Neural progenitor cell (in vitro differentiated cells): ENCODE data around the gene OR4X1. TPM values are rescaled to one million over a fixed set of nuclear protein-coding genes. Genes with fewer than 3 reads are reported as not detected.

Experiments used
- DNase-seq: peaks from one replicate; pipeline ENCODE4 v3.0.0-alpha.2; 2016; ENCODE audit warnings: low spot score
- H2AFZ ChIP-seq: fragments of 200-600 bp; sonication (generic); replicated peaks from 2 replicates; pipeline ENCODE4 v1.6.1; 2016; ENCODE audit warnings: antibody characterized with exemption
- H3F3A ChIP-seq: fragments of 200-600 bp; sonication (generic); 2 replicates; pipeline ENCODE4 v1.6.1; 2016; ENCODE audit warnings: antibody characterized with exemption, low read depth
- H3K27ac ChIP-seq: fragments of 200-600 bp; sonication (generic); 2 replicates; pipeline ENCODE4 v1.5.1; 2016; ENCODE audit warnings: mild to moderate bottlenecking
- H3K27me3 ChIP-seq: fragments of 200-600 bp; sonication (generic); 2 replicates; pipeline ENCODE4 v1.6.1; 2016; ENCODE audit warnings: mild to moderate bottlenecking, moderate library complexity
- H3K36me3 ChIP-seq: fragments of 200-600 bp; sonication (generic); 2 replicates; pipeline ENCODE4 v1.5.1; 2016
- H3K4me1 ChIP-seq: fragments of 200-600 bp; sonication (generic); 2 replicates; pipeline ENCODE4 v1.6.1; 2016; ENCODE audit warnings: mixed run types
- H3K4me2 ChIP-seq: fragments of 200-600 bp; sonication (generic); 2 replicates; pipeline ENCODE4 v1.6.1; 2016
- H3K4me3 ChIP-seq: fragments of 200-600 bp; sonication (generic); 2 replicates; pipeline ENCODE4 v1.5.1; 2016
- H3K79me2 ChIP-seq: fragments of 200-600 bp; sonication (generic); 2 replicates; pipeline ENCODE4 v1.6.1; 2016; ENCODE audit warnings: low read depth
- H3K9ac ChIP-seq: fragments of 200-600 bp; sonication (generic); 2 replicates; pipeline ENCODE4 v1.6.1; 2016
- H3K9me3 ChIP-seq: fragments of 200-600 bp; sonication (generic); 2 replicates; pipeline ENCODE4 v1.5.1; 2016; ENCODE audit warnings: low read depth
- H4K20me1 ChIP-seq: fragments of 200-600 bp; sonication (generic); 2 replicates; pipeline ENCODE4 v1.6.1; 2016; ENCODE audit warnings: low read depth
- H3K27ac Mint-ChIP-seq: 3 replicates; pipeline ENCODE4 v1.8.0; 2021; ENCODE audit warnings: mixed read lengths
- H3K27me3 Mint-ChIP-seq: 2 replicates; pipeline ENCODE4 v1.8.0; 2022; ENCODE audit warnings: low read depth, mild to moderate bottlenecking, inconsistent platforms, moderate library complexity, mixed read lengths; ENCODE audit not compliant: insufficient read depth
- H3K36me3 Mint-ChIP-seq: 3 replicates; pipeline ENCODE4 v1.8.0; 2021; ENCODE audit warnings: mixed read lengths
- H3K4me1 Mint-ChIP-seq: 3 replicates; pipeline ENCODE4 v1.8.0; 2021; ENCODE audit warnings: mixed read lengths
- H3K4me3 Mint-ChIP-seq: 3 replicates; pipeline ENCODE4 v1.8.0; 2021; ENCODE audit warnings: mild to moderate bottlenecking, moderate library complexity, mixed read lengths
- H3K9me3 Mint-ChIP-seq: 3 replicates; pipeline ENCODE4 v1.8.0; 2020; ENCODE audit warnings: mixed read lengths
- CTCF ChIP-seq: fragments of 200-600 bp; sonication (generic); IDR thresholded peaks from 2 replicates; pipeline ENCODE4 v1.5.1; 2017; ENCODE audit warnings: antibody characterized with exemption, mild to moderate bottlenecking
- EZH2 ChIP-seq: fragments of 200-600 bp; sonication (generic); IDR thresholded peaks from 2 replicates; pipeline ENCODE4 v1.6.1; 2017; ENCODE audit warnings: antibody characterized with exemption, mild to moderate bottlenecking, moderate library complexity
- EZH2phosphoT487 ChIP-seq: fragments of 200-600 bp; sonication (generic); IDR thresholded peaks from 2 replicates; pipeline ENCODE4 v1.6.1; 2017; ENCODE audit warnings: antibody characterized with exemption
- total RNA-seq: library from RNA; depleted of rRNA; stranded (reverse); fragments of >200 nt; gene quantifications from 2 replicates; pipeline ENCODE4 v1.2.3, GENCODE V29; 2015; ENCODE audit warnings: low replicate concordance

The OR4X1 gene
- total RNA-seq, 1 donor from 2014 or later, result not detected

GRCh38 chr11:48248902-48249301 is 14.8 kb upstream of the OR4X1 start:
- Mint-ChIP-seq H3K4me3 (no peak overlapping the region), H3K9me3 (peaks cover 2% of the 10 kb centered on the region), H3K27ac (no peak overlapping the region), H3K36me3 (no peaks in the 10 kb centered on the region), H3K27me3 (peaks cover 6% of the 10 kb centered on the region), H3K4me1 (no peaks in the 10 kb centered on the region)
- H4K20me1 ChIP-seq, result no peaks in the 10 kb centered on the region
- no peak overlapping the region for H3K9ac ChIP-seq
- no peaks in the 10 kb centered on the region for H3K4me1 ChIP-seq
- no peak for DNase-seq
- no peaks in the 10 kb centered on the region for H3K36me3 ChIP-seq
- no peak for TF ChIP-seq CTCF
- no peak for TF ChIP-seq EZH2
- TF ChIP-seq EZH2phosphoT487, result no peak
- no peak overlapping the region for H3K4me2 ChIP-seq
- no peak overlapping the region for H3K4me3 ChIP-seq
- H3K79me2 ChIP-seq, result no peaks in the 10 kb centered on the region
- peaks cover 40% of the 10 kb centered on the region for H3K9me3 ChIP-seq
- H2AFZ ChIP-seq, result no peak overlapping the region
- H3K27me3 ChIP-seq, result no peaks in the 10 kb centered on the region
- H3F3A ChIP-seq, result no peaks in the 10 kb centered on the region
- H3K27ac ChIP-seq, result no peak overlapping the region

DNA sequence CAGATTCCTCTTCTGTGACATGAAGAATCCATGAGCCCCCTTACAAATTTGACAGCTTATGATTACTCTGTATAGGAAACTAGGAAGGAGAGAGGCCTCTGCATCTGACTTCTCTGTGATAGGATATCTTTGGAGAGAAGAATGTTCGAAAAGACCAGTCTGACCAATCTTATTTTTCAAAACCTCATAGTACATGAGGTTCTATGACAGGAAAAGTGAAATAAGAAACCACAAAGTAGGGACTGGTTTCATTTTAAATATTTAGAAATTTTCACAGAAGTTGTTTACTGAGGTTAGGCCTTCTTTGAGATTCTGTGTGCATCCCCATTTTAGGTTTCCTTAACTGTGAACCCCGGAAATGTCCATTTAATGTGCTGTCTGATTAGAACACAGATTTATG is 2.1 kb upstream of the OR4X1 start:
- H3K27me3 Mint-ChIP-seq, result no peaks in the 10 kb centered on the region
- Histone ChIP-seq H3K27ac (no peak overlapping the region), H3K36me3 (no peaks in the 10 kb centered on the region), H3F3A (no peaks in the 10 kb centered on the region), H3K4me2 (no peak overlapping the region), H2AFZ (no peak overlapping the region), H3K4me1 (no peaks in the 10 kb centered on the region), H3K9ac (no peak overlapping the region), H3K27me3 (no peaks in the 10 kb centered on the region), H4K20me1 (no peaks in the 10 kb centered on the region), H3K4me3 (no peak overlapping the region), H3K79me2 (no peaks in the 10 kb centered on the region), H3K9me3 (peaks cover 15% of the 10 kb centered on the region)
- no peak for TF ChIP-seq EZH2phosphoT487
- H3K9me3 Mint-ChIP-seq, result peaks cover 2% of the 10 kb centered on the region
- no peak overlapping the region for H3K4me3 Mint-ChIP-seq
- no peak for DNase-seq
- H3K4me1 Mint-ChIP-seq, result no peaks in the 10 kb centered on the region
- no peak overlapping the region for H3K27ac Mint-ChIP-seq
- no peaks in the 10 kb centered on the region for H3K36me3 Mint-ChIP-seq

DNA sequence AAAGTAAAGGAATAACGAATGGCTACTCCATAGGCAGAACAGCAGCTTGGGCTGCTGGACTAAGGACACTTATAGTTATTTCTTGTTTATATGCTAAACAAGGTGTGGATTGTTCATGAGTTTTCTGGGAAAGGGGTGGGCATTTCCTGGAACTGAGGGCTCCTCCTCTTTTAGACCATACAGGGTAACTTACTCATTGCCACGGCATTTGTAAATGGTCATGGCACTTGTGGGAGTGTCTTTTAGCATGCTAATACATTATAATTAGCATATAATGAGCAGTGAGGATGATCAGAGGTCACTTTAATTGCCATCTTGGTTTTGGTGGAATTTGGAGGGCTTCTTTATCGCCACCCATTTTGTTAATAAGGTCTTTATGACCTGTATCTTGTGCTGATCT is 7.0 kb downstream of the OR4X1 start:
- H3K36me3 ChIP-seq, result no peaks in the 10 kb centered on the region
- DNase-seq, result no peak
- no peak for TF ChIP-seq EZH2phosphoT487
- TF ChIP-seq CTCF, result no peak
- TF ChIP-seq EZH2, result no peak
- H4K20me1 ChIP-seq, result no peaks in the 10 kb centered on the region
- Mint-ChIP-seq H3K36me3 (no peaks in the 10 kb centered on the region), H3K4me3 (no peak overlapping the region), H3K4me1 (no peaks in the 10 kb centered on the region), H3K27me3 (peaks cover 3% of the 10 kb centered on the region), H3K27ac (no peak overlapping the region), H3K9me3 (no peaks in the 10 kb centered on the region)
- H2AFZ ChIP-seq, result no peak overlapping the region
- no peaks in the 10 kb centered on the region for H3K4me1 ChIP-seq
- peaks cover 13% of the 10 kb centered on the region for H3K9me3 ChIP-seq
- no peak overlapping the region for H3K27ac ChIP-seq
- H3K9ac ChIP-seq, result no peak overlapping the region
- no peaks in the 10 kb centered on the region for H3F3A ChIP-seq
- no peaks in the 10 kb centered on the region for H3K27me3 ChIP-seq
- H3K79me2 ChIP-seq, result no peaks in the 10 kb centered on the region
- no peak overlapping the region for H3K4me2 ChIP-seq
- H3K4me3 ChIP-seq, result no peak overlapping the region

DNA sequence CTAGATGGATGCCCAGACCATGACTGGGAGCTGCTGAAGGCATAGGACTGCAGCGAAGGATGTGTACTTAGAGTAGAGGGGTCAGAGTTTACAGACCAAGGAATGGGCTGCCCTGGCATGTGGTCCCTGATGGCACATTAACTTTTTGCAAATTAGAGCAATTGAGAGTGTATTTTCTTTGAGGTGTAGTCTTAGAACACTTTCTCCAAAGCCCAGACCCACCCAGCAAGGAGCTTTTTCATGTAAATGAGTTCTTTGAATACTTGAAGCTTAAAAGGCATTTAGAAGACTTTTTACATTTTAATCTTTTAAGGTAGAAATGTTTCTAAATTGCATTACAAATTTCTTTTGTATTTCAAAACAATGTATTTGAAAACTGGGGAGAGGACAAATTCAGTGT is 8.9 kb downstream of the OR4X1 start:
- no peak overlapping the region for H3K4me3 Mint-ChIP-seq
- Histone ChIP-seq H3K4me2 (no peak overlapping the region), H3K27ac (no peak overlapping the region), H3K4me3 (no peak overlapping the region), H3K36me3 (no peaks in the 10 kb centered on the region), H3K4me1 (no peaks in the 10 kb centered on the region), H3K79me2 (no peaks in the 10 kb centered on the region), H2AFZ (no peak overlapping the region), H3K9me3 (peaks cover 16% of the 10 kb centered on the region), H3K27me3 (no peaks in the 10 kb centered on the region), H3K9ac (no peak overlapping the region), H4K20me1 (no peaks in the 10 kb centered on the region), H3F3A (no peaks in the 10 kb centered on the region)
- no peak for TF ChIP-seq EZH2phosphoT487
- TF ChIP-seq CTCF, result no peak
- no peak for TF ChIP-seq EZH2
- H3K4me1 Mint-ChIP-seq, result no peaks in the 10 kb centered on the region
- peaks cover 3% of the 10 kb centered on the region for H3K27me3 Mint-ChIP-seq
- H3K36me3 Mint-ChIP-seq, result no peaks in the 10 kb centered on the region
- no peak overlapping the region for H3K27ac Mint-ChIP-seq
- no peak for DNase-seq
- no peaks in the 10 kb centered on the region for H3K9me3 Mint-ChIP-seq
